IMR-90 (cell line): ENCODE results near the gene MCTP2. TPM values are rescaled to one million over a fixed set of nuclear protein-coding genes. Genes with fewer than 3 reads are reported as not detected.

Experiments used
- ATAC-seq: fragments of 200-7000 bp; cut with Tn5 transposase; 2 replicates; pipeline ENCODE4 v1.9.1; 2020; ENCODE audit warnings: low read depth, mild to moderate bottlenecking, moderate library complexity
- BruUV-seq: library from RNA; stranded (reverse); fragments of 400-500 nt; replicated peaks from 2 replicates; lab custom pipeline; 2021; lab: Mats Ljungman, UMichigan
- CTCF ChIA-PET: fragments of 300-600 bp; formaldehyde crosslinking; extraction: SDS; loops from one replicate; lab custom pipeline; 2021; ENCODE audit warnings: antibody characterized with exemption; lab: Yijun Ruan, JAX
- POLR2A ChIA-PET: fragments of 300-600 bp; sonication (Branson Sonifier 250); formaldehyde crosslinking; loops from one replicate; lab custom pipeline; 2022; ENCODE audit warnings: antibody characterized with exemption; ENCODE audit not compliant: unreplicated experiment; lab: Charles Lee
- DNase-seq: peaks from one replicate; pipeline ENCODE4 v3.0.0; 2013
- H2AFZ ChIP-seq: replicated peaks from 2 replicates; pipeline ENCODE3; 2013; ENCODE audit warnings: low read length, mild to moderate bottlenecking; ENCODE audit not compliant: poor library complexity
- H2AK5ac ChIP-seq: 2 replicates; pipeline ENCODE4 v1.6.1; 2013; ENCODE audit warnings: low read depth, low read length, inconsistent platforms
- H2AK9ac ChIP-seq: replicated peaks from 2 replicates; pipeline ENCODE3; 2013; ENCODE audit warnings: mild to moderate bottlenecking, low read depth, low read length, moderate library complexity; ENCODE audit not compliant: poor library complexity
- H2BK120ac ChIP-seq: 2 replicates; pipeline ENCODE4 v1.6.1; 2013; ENCODE audit warnings: low read depth, low read length, inconsistent platforms
- H2BK15ac ChIP-seq: 3 replicates; pipeline ENCODE4 v1.6.1; 2013; ENCODE audit warnings: low read depth, low read length, inconsistent platforms
- H2BK20ac ChIP-seq: 2 replicates; pipeline ENCODE4 v1.6.1; 2013; ENCODE audit warnings: low read depth, mild to moderate bottlenecking, inconsistent platforms, low read length, moderate library complexity
- H2BK5ac ChIP-seq: 2 replicates; pipeline ENCODE4 v1.6.1; 2013; ENCODE audit warnings: mild to moderate bottlenecking, low read depth, low read length, inconsistent platforms; ENCODE audit not compliant: poor library complexity, severe bottlenecking
- H3K14ac ChIP-seq: replicated peaks from 2 replicates; pipeline ENCODE4 v1.6.1; 2013; ENCODE audit warnings: low read depth, low read length, inconsistent platforms
- H3K18ac ChIP-seq: 2 replicates; pipeline ENCODE4 v1.6.1; 2013; ENCODE audit warnings: low read depth, low read length, control low read depth
- H3K23ac ChIP-seq: 2 replicates; pipeline ENCODE4 v1.6.1; 2013; ENCODE audit warnings: low read depth, low read length, inconsistent platforms
- H3K27ac ChIP-seq: 2 replicates; pipeline ENCODE4 v1.5.1; 2013; ENCODE audit warnings: mild to moderate bottlenecking, control low read depth, low read length; ENCODE audit not compliant: insufficient read depth
- H3K27me3 ChIP-seq: 2 replicates; pipeline ENCODE4 v1.6.1; 2013; ENCODE audit warnings: low read length; ENCODE audit not compliant: control insufficient read depth, insufficient read depth
- H3K36me3 ChIP-seq: 2 replicates; pipeline ENCODE4 v1.6.1; 2013; ENCODE audit warnings: low read length, mixed read lengths; ENCODE audit not compliant: control insufficient read depth, insufficient read depth
- H3K4ac ChIP-seq: 2 replicates; pipeline ENCODE4 v1.6.1; 2013; ENCODE audit warnings: low read depth, low read length, inconsistent platforms
- H3K4me1 ChIP-seq: 2 replicates; pipeline ENCODE4 v1.6.1; 2013; ENCODE audit warnings: low read length, mixed read lengths; ENCODE audit not compliant: control insufficient read depth, insufficient read depth
- H3K4me2 ChIP-seq: 2 replicates; pipeline ENCODE4 v1.6.1; 2013; ENCODE audit warnings: low read depth, mild to moderate bottlenecking, control low read depth, low read length, moderate library complexity
- H3K4me3 ChIP-seq: 2 replicates; pipeline ENCODE4 v1.5.1; 2013; ENCODE audit warnings: low read depth, mild to moderate bottlenecking, control low read depth, low read length, moderate library complexity; ENCODE audit not compliant: insufficient read depth
- H3K56ac ChIP-seq: 2 replicates; pipeline ENCODE4 v1.6.1; 2013; ENCODE audit warnings: low read length, inconsistent platforms; ENCODE audit not compliant: insufficient read depth; ENCODE audit errors: extremely low read depth
- H3K79me1 ChIP-seq, 2 experiments: 2 replicates each; pipeline ENCODE4 v1.6.1; 2013; ENCODE audit warnings: low read length in 2 of 2, inconsistent platforms in 1 of 2, low read depth in 1 of 2
- H3K9ac ChIP-seq: 2 replicates; pipeline ENCODE4 v1.6.1; 2013; ENCODE audit warnings: low read depth, low read length, control low read depth
- H3K9me1 ChIP-seq: 2 replicates; pipeline ENCODE4 v1.6.1; 2013; ENCODE audit warnings: low read length, inconsistent platforms; ENCODE audit not compliant: insufficient read depth
- H3K9me3 ChIP-seq: 2 replicates; pipeline ENCODE4 v1.6.1; 2013; ENCODE audit warnings: low read length; ENCODE audit not compliant: control insufficient read depth, insufficient read depth
- H4K20me1 ChIP-seq: 2 replicates; pipeline ENCODE4 v1.6.1; 2013; ENCODE audit warnings: low read length, inconsistent platforms; ENCODE audit not compliant: insufficient read depth
- H4K5ac ChIP-seq: 2 replicates; pipeline ENCODE4 v1.6.1; 2013; ENCODE audit warnings: mild to moderate bottlenecking, low read depth, low read length, control low read depth
- H4K8ac ChIP-seq, 2 experiments: 2 replicates each; pipeline ENCODE4 v1.6.1; 2013; ENCODE audit warnings: low read depth in 2 of 2, low read length in 2 of 2, control low read depth in 1 of 2, inconsistent platforms in 1 of 2
- H4K91ac ChIP-seq: 2 replicates; pipeline ENCODE4 v1.6.1; 2013; ENCODE audit warnings: low read depth, low read length, inconsistent platforms; ENCODE audit not compliant: insufficient read depth
- BHLHE40 ChIP-seq: fragments of 150-350 bp; IDR thresholded peaks from 2 replicates; pipeline ENCODE4 v1.6.1; 2016; ENCODE audit warnings: mild to moderate bottlenecking, low read depth, low read length
- CEBPB ChIP-seq: IDR thresholded peaks from 2 replicates; pipeline ENCODE4 v1.6.1; 2012; ENCODE audit warnings: low read depth, low read length, improper control_type of control experiment
- CHD1 ChIP-seq: IDR thresholded peaks from 2 replicates; pipeline ENCODE4 v1.6.1; 2012; ENCODE audit warnings: low read depth, low read length, improper control_type of control experiment
- FOS ChIP-seq: fragments of 150-350 bp; IDR thresholded peaks from 2 replicates; pipeline ENCODE4 v1.6.1; 2016; ENCODE audit warnings: low read depth, low read length
- MAFK ChIP-seq: IDR thresholded peaks from 2 replicates; pipeline ENCODE4 v1.6.1; 2012; ENCODE audit warnings: low read depth, low read length, improper control_type of control experiment
- MAZ ChIP-seq: IDR thresholded peaks from 2 replicates; pipeline ENCODE4 v1.6.1; 2012; ENCODE audit warnings: low read depth, mild to moderate bottlenecking, low read length, improper control_type of control experiment, moderate library complexity, borderline replicate concordance
- MXI1 ChIP-seq: IDR thresholded peaks from 2 replicates; pipeline ENCODE4 v1.6.1; 2012; ENCODE audit warnings: low read depth, mild to moderate bottlenecking, low read length, moderate library complexity, borderline replicate concordance
- NFE2L2 ChIP-seq: fragments of 150-350 bp; IDR thresholded peaks from 2 replicates; pipeline ENCODE4 v1.6.1; 2016; ENCODE audit warnings: low read depth, mild to moderate bottlenecking, low read length
- POLR2A ChIP-seq: IDR thresholded peaks from 2 replicates; pipeline ENCODE4 v1.6.1; 2012; ENCODE audit warnings: mild to moderate bottlenecking, low read depth, low read length
- RAD21 ChIP-seq: IDR thresholded peaks from 2 replicates; pipeline ENCODE4 v1.6.1; 2012; ENCODE audit warnings: low read length, improper control_type of control experiment
- RFX5 ChIP-seq: IDR thresholded peaks from 2 replicates; pipeline ENCODE4 v1.8.0; 2012; ENCODE audit warnings: low read depth, mild to moderate bottlenecking, low read length, moderate library complexity
- SMC3 ChIP-seq: fragments of 150-350 bp; IDR thresholded peaks from 2 replicates; pipeline ENCODE4 v1.6.1; 2016; ENCODE audit warnings: low read depth, mild to moderate bottlenecking, antibody characterized with exemption, low read length, moderate library complexity
- USF2 ChIP-seq: fragments of 150-350 bp; IDR thresholded peaks from 2 replicates; pipeline ENCODE4 v1.6.1; 2017; ENCODE audit warnings: mild to moderate bottlenecking, antibody characterized with exemption, low read length, low read depth
- WGBS, 2 experiments: methylation state at CpG; one replicate each; pipeline versions ENCODE4 v1.1.5 to v1.1.7; 2013; ENCODE audit warnings: missing lambda C conversion rate in 2 of 2; ENCODE audit not compliant: insufficient read length in 1 of 2; ENCODE audit errors: extremely low coverage in 2 of 2; 5-methylcytosine and 5-hydroxymethylcytosine counted together
- dilution Hi-C: fragments of 300-500 bp; cut with HindIII; formaldehyde crosslinking; loops from one replicate; pipeline ENCODE4 v1.14.3; 2018; ENCODE audit warnings: low sequenced_read_pairs; ENCODE audit not compliant: unreplicated experiment
- in situ Hi-C: fragments of 300-500 bp; cut with MboI; formaldehyde crosslinking; loops from 3 replicates; pipeline ENCODE4 v1.14.3; 2019; ENCODE audit warnings: low sequenced_read_pairs, inconsistent platforms, mixed read lengths
- intact Hi-C: fragments of 100-400 bp; cut with micrococcal nuclease; formaldehyde crosslinking; loops from 2 replicates; pipeline ENCODE4 v1.10.0; 2022
- polyA plus RNA-seq, 3 experiments: library from polyadenylated mRNA; depleted of rRNA; stranded (reverse); fragments of >200 nt; gene quantifications; 2 replicates each; pipeline ENCODE4 v1.2.3, GENCODE V29; 2012; ENCODE audit warnings: low replicate concordance in 1 of 3
- total RNA-seq: library from RNA; depleted of rRNA; stranded (reverse); fragments of >200 nt; gene quantifications from 2 replicates; pipeline ENCODE4 v1.2.3, GENCODE V29; 2012
- TF ChIP-seq, protein P1 (sequence below): conservative IDR thresholded peaks from 2 replicates; pipeline ENCODE4 v1.5.1; 2012; ENCODE audit warnings: mild to moderate bottlenecking, low read depth, low read length, improper control_type of control experiment
- TF ChIP-seq, protein P2 (sequence below): fragments of 150-350 bp; IDR thresholded peaks from 2 replicates; pipeline ENCODE4 v1.6.1; 2016; ENCODE audit warnings: low read depth, mild to moderate bottlenecking, low read length, moderate library complexity, borderline replicate concordance

The MCTP2 gene
- total and polyA plus RNA-seq, 2 of the 4 experiments (the other 2 are of a cell fraction) = 5.1 to 9.9 TPM

DNA sequence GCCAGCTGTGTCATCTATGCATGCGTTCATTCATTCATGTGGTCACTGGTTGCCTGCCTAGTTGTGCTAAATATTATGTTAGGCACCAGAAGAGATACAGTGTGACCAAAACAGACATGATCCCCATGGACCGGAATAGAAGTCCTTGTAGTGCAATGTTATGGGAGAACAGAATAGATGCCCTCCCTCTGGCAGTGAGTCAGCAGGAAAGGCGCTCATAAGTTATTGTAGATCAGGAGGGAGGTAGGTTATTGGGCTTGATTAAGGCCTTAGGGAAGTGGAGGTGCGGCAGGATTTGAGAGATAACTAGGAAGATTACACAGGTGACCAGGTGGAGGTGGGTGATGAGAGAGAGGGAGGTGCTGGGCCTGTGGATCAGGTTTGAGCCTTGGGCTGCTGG is 5.2 kb downstream of the MCTP2 start:
- ChIA-PET CTCF (interaction anchor here (0.6 kb wide), 1 partner anchor 17 kb away, joined by 3 read pairs; no protein-coding TSS in a partner anchor), POLR2A (no interaction called here)
- no peak overlapping the region for H3K4me2 ChIP-seq
- H3K18ac ChIP-seq = no peak overlapping the region
- H3K79me1 ChIP-seq = peaks cover 14 to 34% of the 10 kb centered on the region in 2 experiments
- in situ Hi-C loops = no loop called here
- no peak overlapping the region for H3K4ac ChIP-seq
- no peak overlapping the region for H2BK5ac ChIP-seq
- H4K8ac ChIP-seq = no peak overlapping the region
- no peaks in the 10 kb centered on the region for H4K20me1 ChIP-seq
- DNase-seq (no peak), ATAC-seq (no peak)
- no peaks in the 10 kb centered on the region for H3K27me3 ChIP-seq
- no peak overlapping the region for H2BK20ac ChIP-seq
- H3K9me3 ChIP-seq = no peaks in the 10 kb centered on the region
- H3K14ac ChIP-seq = no peak overlapping the region
- H3K4me3 ChIP-seq = no peak overlapping the region
- H3K23ac ChIP-seq = no peak overlapping the region
- H2AFZ ChIP-seq = no peak overlapping the region
- no peak overlapping the region for H3K27ac ChIP-seq
- no peak overlapping the region for H4K91ac ChIP-seq
- H3K56ac ChIP-seq = no peak overlapping the region
- H3K36me3 ChIP-seq = no peaks in the 10 kb centered on the region
- H2AK9ac ChIP-seq = no peak overlapping the region
- no TSS peak for BruUV-seq
- no peak overlapping the region for H3K9ac ChIP-seq
- dilution Hi-C loops = no loop called here
- WGBS, 2 experiments = 83% methylated on average over 3 of the region's 4 CpGs; no CpG with 5 or more reads in 1 of the 2 experiments
- H3K4me1 ChIP-seq = peaks cover 5% of the 10 kb centered on the region
- TF ChIP-seq RFX5 = no peak
- TF ChIP-seq MXI1 = no peak
- no peak for TF ChIP-seq POLR2A
- no peak for TF ChIP-seq RAD21
- no peak for TF ChIP-seq MAZ
- TF ChIP-seq, protein P1, sequence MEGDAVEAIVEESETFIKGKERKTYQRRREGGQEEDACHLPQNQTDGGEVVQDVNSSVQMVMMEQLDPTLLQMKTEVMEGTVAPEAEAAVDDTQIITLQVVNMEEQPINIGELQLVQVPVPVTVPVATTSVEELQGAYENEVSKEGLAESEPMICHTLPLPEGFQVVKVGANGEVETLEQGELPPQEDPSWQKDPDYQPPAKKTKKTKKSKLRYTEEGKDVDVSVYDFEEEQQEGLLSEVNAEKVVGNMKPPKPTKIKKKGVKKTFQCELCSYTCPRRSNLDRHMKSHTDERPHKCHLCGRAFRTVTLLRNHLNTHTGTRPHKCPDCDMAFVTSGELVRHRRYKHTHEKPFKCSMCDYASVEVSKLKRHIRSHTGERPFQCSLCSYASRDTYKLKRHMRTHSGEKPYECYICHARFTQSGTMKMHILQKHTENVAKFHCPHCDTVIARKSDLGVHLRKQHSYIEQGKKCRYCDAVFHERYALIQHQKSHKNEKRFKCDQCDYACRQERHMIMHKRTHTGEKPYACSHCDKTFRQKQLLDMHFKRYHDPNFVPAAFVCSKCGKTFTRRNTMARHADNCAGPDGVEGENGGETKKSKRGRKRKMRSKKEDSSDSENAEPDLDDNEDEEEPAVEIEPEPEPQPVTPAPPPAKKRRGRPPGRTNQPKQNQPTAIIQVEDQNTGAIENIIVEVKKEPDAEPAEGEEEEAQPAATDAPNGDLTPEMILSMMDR = no peak
- TF ChIP-seq CEBPB = no peak
- TF ChIP-seq SMC3 = no peak
- TF ChIP-seq, protein P2, sequence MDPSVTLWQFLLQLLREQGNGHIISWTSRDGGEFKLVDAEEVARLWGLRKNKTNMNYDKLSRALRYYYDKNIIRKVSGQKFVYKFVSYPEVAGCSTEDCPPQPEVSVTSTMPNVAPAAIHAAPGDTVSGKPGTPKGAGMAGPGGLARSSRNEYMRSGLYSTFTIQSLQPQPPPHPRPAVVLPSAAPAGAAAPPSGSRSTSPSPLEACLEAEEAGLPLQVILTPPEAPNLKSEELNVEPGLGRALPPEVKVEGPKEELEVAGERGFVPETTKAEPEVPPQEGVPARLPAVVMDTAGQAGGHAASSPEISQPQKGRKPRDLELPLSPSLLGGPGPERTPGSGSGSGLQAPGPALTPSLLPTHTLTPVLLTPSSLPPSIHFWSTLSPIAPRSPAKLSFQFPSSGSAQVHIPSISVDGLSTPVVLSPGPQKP = no peak
- no peak for TF ChIP-seq USF2
- TF ChIP-seq MAFK = no peak
- no peak for TF ChIP-seq CHD1
- no peak for TF ChIP-seq BHLHE40
- no peak for TF ChIP-seq FOS
- TF ChIP-seq NFE2L2 = no peak
- H2AK5ac ChIP-seq = peak overlapping the region; percentile 14; the same call in 1 of the 2 replicates
- no peak overlapping the region for H2BK15ac ChIP-seq
- intact Hi-C loops = no loop called here
- peaks cover 3% of the 10 kb centered on the region; the same call in 1 of the 2 replicates for H3K9me1 ChIP-seq
- no peak overlapping the region for H2BK120ac ChIP-seq
- no peak overlapping the region for H4K5ac ChIP-seq
